GM10266 (cell line): Measurements from ENCODE around the gene UBE2F.

Experiments used
- DNase-seq: peaks from one replicate; pipeline ENCODE4 v3.0.0; 2012; ENCODE audit errors: extremely low spot score
- TF ChIP-seq, protein P1 (sequence below): IDR thresholded peaks from 2 replicates; pipeline ENCODE4 v1.5.1; 2012; ENCODE audit warnings: mild to moderate bottlenecking, low read depth; ENCODE audit not compliant: control insufficient read depth, insufficient read depth; ENCODE audit errors: missing control alignments

Gene UBE2F

GRCh38 chr2:238082827-238083226 lies 116.0 kb downstream of the UBE2F start:
- DNase-seq = no peak
- TF ChIP-seq, protein P1, sequence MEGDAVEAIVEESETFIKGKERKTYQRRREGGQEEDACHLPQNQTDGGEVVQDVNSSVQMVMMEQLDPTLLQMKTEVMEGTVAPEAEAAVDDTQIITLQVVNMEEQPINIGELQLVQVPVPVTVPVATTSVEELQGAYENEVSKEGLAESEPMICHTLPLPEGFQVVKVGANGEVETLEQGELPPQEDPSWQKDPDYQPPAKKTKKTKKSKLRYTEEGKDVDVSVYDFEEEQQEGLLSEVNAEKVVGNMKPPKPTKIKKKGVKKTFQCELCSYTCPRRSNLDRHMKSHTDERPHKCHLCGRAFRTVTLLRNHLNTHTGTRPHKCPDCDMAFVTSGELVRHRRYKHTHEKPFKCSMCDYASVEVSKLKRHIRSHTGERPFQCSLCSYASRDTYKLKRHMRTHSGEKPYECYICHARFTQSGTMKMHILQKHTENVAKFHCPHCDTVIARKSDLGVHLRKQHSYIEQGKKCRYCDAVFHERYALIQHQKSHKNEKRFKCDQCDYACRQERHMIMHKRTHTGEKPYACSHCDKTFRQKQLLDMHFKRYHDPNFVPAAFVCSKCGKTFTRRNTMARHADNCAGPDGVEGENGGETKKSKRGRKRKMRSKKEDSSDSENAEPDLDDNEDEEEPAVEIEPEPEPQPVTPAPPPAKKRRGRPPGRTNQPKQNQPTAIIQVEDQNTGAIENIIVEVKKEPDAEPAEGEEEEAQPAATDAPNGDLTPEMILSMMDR = no peak

DNA sequence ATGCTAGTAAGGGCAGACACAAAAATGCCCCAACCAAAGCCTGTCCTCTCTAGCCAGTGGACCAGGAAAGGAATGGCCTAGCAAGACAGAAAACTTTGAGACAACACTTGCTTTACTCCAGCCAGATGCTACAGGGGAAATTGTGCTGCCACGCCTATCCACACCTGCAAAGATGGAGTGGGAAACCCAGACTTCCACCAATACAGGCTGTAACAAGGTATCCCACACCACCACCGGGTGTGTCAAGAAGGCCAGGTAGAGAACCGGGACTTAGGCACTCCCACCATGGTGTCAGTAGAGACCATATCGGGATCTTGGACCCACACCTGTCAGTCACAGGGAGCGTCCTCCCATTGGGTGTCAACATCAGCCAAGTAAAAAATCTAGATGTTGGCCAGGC lies 117.1 kb downstream of the UBE2F start:
- no peak for DNase-seq
- TF ChIP-seq, protein P1 = no peak

- TF ChIP-seq, protein P1 = no peak
- DNase-seq = no peak
Measured at GRCh38 chr2:238084761-238085160, 117.9 kb downstream of the UBE2F start.

DNA sequence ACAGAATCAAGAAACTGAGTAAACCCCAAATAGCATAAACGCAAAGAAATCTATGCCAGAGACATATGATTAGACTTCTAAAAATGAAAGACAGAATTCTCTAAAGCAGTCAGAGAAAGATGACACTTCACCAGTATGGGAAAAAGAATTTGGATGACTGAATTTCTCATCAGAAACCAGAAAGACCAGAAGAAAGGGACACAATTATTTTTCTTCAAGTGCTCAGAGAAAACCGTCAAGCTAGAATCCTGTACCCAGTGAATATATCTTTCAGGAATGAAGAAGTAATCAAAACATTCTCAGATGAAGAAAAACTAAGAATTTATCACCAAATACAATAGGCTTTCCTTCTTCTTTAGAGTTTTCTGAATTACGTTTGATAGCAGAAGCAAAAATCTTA lies 119.1 kb downstream of the UBE2F start:
- no peak for DNase-seq
- TF ChIP-seq, protein P1 = no peak

DNA sequence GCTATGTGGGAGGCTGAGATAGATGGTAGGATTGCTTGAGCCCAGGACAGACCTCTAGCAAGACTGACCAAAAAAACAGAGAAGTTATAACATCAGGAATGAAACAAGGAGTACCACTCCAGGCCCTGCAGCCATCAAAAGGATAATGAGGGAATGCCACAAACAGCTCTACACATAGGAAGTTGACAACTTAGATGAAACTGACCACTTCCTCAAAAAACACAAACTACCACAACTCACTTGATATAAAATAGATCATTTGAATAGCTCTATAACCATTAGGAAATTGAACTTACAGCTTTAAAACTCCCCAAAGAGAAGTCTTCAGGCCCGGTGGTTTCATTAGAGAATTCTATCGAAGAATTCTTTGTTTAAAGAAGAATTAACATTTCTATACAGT lies 120.4 kb downstream of the UBE2F start:
- DNase-seq = no peak
- TF ChIP-seq, protein P1 = no peak

- TF ChIP-seq, protein P1 = no peak
- DNase-seq = no peak
Measured at GRCh38 chr2:238090887-238091286, 124.1 kb downstream of the UBE2F start.

- TF ChIP-seq, protein P1 = no peak
- DNase-seq = no peak
Measured at GRCh38 chr2:238091436-238092060, 124.7 kb downstream of the UBE2F start.
